ENCODE data around the gene RPS16. TPM values are rescaled to one million over a fixed set of nuclear protein-coding genes. Genes with fewer than 3 reads are reported as not detected.

Gene RPS16
- polyA plus RNA-seq (2012; ENCODE audit: insufficient read length, low read depth), result 5,849 TPM

DNA sequence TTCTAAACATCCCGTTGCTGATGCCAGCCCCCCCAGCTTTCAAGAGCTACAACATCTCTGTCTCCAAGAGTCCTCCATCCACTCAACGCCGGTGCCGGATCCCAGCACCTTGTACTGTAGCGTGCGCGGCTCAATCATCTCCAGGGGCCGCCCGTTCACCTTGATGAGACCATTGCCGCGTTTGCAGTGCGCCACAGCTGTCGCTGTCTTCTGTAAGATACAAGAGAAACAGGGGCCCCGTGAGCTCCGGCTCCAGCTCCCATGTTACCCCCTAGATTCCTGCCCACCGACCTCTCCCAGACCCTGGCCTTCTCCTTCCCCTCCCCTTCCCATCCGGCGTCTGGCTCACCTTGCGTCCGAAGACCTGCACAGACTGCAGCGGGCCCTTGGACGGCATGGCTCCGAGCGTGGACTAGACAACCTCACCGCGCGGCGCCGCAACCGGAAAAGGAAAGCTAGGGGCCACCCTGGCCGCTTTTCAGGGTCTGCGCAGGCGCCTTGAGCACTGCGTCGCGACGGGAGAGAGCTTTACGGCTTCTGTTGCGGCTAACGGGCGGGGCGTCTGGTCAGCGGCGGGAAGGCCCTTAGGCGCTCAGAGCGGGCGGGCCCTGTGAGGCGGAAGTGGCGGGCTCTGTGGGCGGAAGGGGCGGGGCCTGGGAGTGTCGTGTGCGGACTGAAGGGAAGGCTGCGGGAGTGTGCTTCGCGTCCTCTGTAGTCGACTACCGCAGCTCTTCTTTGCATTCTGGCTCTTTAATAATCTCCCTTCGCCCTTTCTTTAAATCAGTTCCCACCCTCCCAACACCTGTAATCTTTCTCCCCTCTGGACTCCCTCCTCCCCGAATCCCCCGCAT lies at the start of gene RPS16:
Gene RPS16 (minus strand): TSS at position 451 of the 851 bp plus-strand sequence. CDS start 54 bp downstream, at position 397.
- peak; percentile 97 for TF ChIP-seq TAF1 (IDR thresholded peaks at IDR 0.05; ENCODE audit: borderline replicate concordance, insufficient read depth, low read length)
- TF ChIP-seq, protein P1, sequence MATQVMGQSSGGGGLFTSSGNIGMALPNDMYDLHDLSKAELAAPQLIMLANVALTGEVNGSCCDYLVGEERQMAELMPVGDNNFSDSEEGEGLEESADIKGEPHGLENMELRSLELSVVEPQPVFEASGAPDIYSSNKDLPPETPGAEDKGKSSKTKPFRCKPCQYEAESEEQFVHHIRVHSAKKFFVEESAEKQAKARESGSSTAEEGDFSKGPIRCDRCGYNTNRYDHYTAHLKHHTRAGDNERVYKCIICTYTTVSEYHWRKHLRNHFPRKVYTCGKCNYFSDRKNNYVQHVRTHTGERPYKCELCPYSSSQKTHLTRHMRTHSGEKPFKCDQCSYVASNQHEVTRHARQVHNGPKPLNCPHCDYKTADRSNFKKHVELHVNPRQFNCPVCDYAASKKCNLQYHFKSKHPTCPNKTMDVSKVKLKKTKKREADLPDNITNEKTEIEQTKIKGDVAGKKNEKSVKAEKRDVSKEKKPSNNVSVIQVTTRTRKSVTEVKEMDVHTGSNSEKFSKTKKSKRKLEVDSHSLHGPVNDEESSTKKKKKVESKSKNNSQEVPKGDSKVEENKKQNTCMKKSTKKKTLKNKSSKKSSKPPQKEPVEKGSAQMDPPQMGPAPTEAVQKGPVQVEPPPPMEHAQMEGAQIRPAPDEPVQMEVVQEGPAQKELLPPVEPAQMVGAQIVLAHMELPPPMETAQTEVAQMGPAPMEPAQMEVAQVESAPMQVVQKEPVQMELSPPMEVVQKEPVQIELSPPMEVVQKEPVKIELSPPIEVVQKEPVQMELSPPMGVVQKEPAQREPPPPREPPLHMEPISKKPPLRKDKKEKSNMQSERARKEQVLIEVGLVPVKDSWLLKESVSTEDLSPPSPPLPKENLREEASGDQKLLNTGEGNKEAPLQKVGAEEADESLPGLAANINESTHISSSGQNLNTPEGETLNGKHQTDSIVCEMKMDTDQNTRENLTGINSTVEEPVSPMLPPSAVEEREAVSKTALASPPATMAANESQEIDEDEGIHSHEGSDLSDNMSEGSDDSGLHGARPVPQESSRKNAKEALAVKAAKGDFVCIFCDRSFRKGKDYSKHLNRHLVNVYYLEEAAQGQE (IDR thresholded peaks at IDR 0.05; ENCODE audit: insufficient read depth in 1 of 2, low read depth in 2 of 2, low read length in 2 of 2), result peak; percentile 30 to 58; a peak in 2 of 4 replicates
- TF ChIP-seq SIN3A (IDR thresholded peaks at IDR 0.05; ENCODE audit: borderline replicate concordance, insufficient read depth, low read length), result no peak
- TF ChIP-seq POLR2AphosphoS5 (IDR thresholded peaks at IDR 0.05; ENCODE audit: low read depth, low read length), result peak; percentile 100
- TF ChIP-seq FOXP2 (optimal IDR thresholded peaks at IDR 0.05; ENCODE audit: borderline replicate concordance, extremely low read depth, extremely low read length, insufficient read depth), result peak; percentile 89

GRCh38 chr19:39483141-39483540 lies 47.4 kb upstream of the RPS16 start:
- no peak for TF ChIP-seq SIN3A (IDR thresholded peaks at IDR 0.05; ENCODE audit: borderline replicate concordance, insufficient read depth, low read length)
- TF ChIP-seq POLR2AphosphoS5 (IDR thresholded peaks at IDR 0.05; ENCODE audit: low read depth, low read length), result no peak
- TF ChIP-seq, protein P1 (IDR thresholded peaks at IDR 0.05; ENCODE audit: insufficient read depth in 1 of 2, low read depth in 2 of 2, low read length in 2 of 2), result no peak
- no peak for TF ChIP-seq FOXP2 (optimal IDR thresholded peaks at IDR 0.05; ENCODE audit: borderline replicate concordance, extremely low read depth, extremely low read length, insufficient read depth)
- TF ChIP-seq TAF1 (IDR thresholded peaks at IDR 0.05; ENCODE audit: borderline replicate concordance, insufficient read depth, low read length), result no peak

- TF ChIP-seq TAF1 (IDR thresholded peaks at IDR 0.05; ENCODE audit: borderline replicate concordance, insufficient read depth, low read length), result no peak
- TF ChIP-seq FOXP2 (optimal IDR thresholded peaks at IDR 0.05; ENCODE audit: borderline replicate concordance, extremely low read depth, extremely low read length, insufficient read depth), result no peak
Observed at GRCh38 chr19:39481676-39482075, 45.9 kb upstream of the RPS16 start.

DNA sequence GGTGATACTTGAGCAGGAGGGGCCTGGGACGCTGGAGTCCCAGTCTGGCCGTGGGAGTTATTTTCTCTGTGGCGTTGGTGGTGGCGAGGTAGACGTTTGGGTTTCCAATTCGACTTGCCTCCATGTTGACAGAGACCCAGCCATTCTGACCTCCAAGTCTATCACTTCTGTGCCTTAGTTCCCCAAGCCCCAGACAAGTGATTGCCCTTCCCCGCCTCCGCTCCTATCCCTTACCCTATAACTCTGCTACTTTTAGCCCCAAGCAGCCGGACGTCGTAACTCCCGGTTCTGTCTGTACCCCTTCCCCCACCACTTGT lies 45.4 kb upstream of the RPS16 start:
- TF ChIP-seq SIN3A (IDR thresholded peaks at IDR 0.05; ENCODE audit: borderline replicate concordance, insufficient read depth, low read length) (no peak; the same call in 1 of the 2 replicates), POLR2AphosphoS5 (IDR thresholded peaks at IDR 0.05; ENCODE audit: low read depth, low read length) (no peak), TAF1 (IDR thresholded peaks at IDR 0.05; ENCODE audit: borderline replicate concordance, insufficient read depth, low read length) (no peak)

DNA sequence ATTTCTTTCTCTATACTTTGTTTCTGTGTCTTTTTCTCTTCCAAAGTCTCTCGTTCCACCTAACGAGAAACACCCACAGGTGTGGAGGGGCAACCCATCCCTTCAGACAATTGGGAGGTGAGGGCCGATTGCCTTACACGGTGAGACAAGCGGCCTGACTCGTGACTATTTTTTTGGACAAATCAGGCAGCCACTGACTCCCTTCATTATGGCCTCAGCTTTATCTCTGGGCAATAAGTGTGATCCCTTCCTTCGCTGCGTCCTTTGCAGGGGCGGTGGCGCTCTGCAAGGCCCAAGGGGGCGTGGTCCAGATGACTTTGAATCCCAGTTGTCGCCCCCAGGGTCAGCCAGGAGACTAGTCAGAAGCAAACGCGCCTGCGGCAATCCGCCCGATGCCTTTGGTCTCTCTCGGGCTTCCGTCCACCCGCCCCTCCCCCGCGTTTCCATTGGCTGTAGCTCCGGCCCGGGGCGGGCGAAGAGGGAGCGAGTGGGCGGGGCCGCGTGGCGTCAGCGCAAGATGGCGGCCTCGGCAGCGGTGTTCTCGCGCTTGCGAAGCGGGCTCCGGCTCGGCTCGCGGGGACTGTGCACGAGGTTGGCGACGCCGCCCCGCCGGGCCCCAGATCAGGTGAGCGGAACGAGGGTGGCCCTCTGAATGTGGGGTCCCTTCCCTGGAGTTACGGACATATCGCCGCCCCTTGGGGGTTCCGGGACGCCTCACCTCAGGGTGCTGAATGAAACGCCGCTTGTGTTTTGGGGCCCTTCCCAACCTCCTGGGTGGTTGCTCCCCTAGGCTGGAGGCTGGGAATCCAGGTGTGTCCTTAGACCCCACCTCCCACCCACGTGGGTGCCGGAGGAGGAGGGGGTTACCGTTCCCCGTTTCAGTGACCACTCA lies 44.8 kb upstream of the RPS16 start, which contains the start of gene TIMM50:
Gene TIMM50 (plus strand): TSS at position 502 of the 892 bp plus-strand sequence. CDS start 16 bp downstream, at position 518.
- TF ChIP-seq POLR2AphosphoS5 (IDR thresholded peaks at IDR 0.05; ENCODE audit: low read depth, low read length), result peak; percentile 80
- TF ChIP-seq, protein P1 (IDR thresholded peaks at IDR 0.05; ENCODE audit: insufficient read depth in 1 of 2, low read depth in 2 of 2, low read length in 2 of 2), result peak; percentile 52 to 57; a peak in 1 of 4 replicates
- TF ChIP-seq FOXP2 (optimal IDR thresholded peaks at IDR 0.05; ENCODE audit: borderline replicate concordance, extremely low read depth, extremely low read length, insufficient read depth), result peak; percentile 84
- peak; percentile 96 for TF ChIP-seq TAF1 (IDR thresholded peaks at IDR 0.05; ENCODE audit: borderline replicate concordance, insufficient read depth, low read length)
- no peak for TF ChIP-seq SIN3A (IDR thresholded peaks at IDR 0.05; ENCODE audit: borderline replicate concordance, insufficient read depth, low read length)

All from PFSK-1 (cell line).